ENCODE results near the gene COQ8A. TPM values are rescaled to one million over a fixed set of nuclear protein-coding genes. Genes with fewer than 3 reads are reported as not detected.

COQ8A gene
- total RNA-seq, 1 donor from 2014 or later: 8.2 TPM

DNA sequence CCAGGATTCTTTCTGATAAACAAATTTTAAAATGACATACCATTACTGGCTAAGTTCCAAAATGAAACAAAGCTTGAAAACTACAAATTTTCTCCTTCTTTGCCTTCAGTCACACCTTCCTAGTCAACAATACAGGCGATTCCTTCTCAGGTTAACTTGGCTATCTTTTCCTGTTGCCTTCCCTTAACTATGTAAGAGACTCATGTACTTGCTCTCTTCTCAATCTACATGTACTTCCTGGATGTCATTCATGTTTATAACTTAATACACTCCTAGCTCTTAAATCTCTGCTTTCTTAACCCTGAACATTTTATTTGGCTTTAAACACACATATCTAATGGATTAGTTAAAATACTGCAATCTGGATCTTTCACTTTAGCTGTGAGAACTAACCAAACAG, 97.0 kb downstream of the COQ8A start:
- no peak for DNase-seq (ENCODE audit: low read depth, low spot score)
- no peaks in the 10 kb centered on the region for H3K4me1 Mint-ChIP-seq
- H3K27ac Mint-ChIP-seq (ENCODE audit: unreplicated experiment): no peak overlapping the region
- peaks cover 28% of the 10 kb centered on the region for H3K36me3 Mint-ChIP-seq (ENCODE audit: low read depth)
- H3K27me3 Mint-ChIP-seq (ENCODE audit: low read depth): no peaks in the 10 kb centered on the region
- TF ChIP-seq, protein P1, sequence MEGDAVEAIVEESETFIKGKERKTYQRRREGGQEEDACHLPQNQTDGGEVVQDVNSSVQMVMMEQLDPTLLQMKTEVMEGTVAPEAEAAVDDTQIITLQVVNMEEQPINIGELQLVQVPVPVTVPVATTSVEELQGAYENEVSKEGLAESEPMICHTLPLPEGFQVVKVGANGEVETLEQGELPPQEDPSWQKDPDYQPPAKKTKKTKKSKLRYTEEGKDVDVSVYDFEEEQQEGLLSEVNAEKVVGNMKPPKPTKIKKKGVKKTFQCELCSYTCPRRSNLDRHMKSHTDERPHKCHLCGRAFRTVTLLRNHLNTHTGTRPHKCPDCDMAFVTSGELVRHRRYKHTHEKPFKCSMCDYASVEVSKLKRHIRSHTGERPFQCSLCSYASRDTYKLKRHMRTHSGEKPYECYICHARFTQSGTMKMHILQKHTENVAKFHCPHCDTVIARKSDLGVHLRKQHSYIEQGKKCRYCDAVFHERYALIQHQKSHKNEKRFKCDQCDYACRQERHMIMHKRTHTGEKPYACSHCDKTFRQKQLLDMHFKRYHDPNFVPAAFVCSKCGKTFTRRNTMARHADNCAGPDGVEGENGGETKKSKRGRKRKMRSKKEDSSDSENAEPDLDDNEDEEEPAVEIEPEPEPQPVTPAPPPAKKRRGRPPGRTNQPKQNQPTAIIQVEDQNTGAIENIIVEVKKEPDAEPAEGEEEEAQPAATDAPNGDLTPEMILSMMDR (conservative IDR thresholded peaks at IDR 0.05): no peak
- H3K9me3 Mint-ChIP-seq: peaks cover 11% of the 10 kb centered on the region
- no peak overlapping the region for H3K4me3 Mint-ChIP-seq

Other genes with a start within 250 kb of the COQ8A start
- 12.7 and 13.7 TPM in 2 replicates for gene ITPKB, start 201.0 kb upstream of the COQ8A start, total RNA-seq
- gene PSEN2, start 69.7 kb upstream of the COQ8A start, total RNA-seq: 20.1 and 20.4 TPM in 2 replicates

Data from neural crest cell (in vitro differentiated cells).